GM15510 (cell line): ENCODE results near the gene RAD23A.

ENCODE experiments used
- POLR2A ChIP-seq: IDR thresholded peaks from 3 replicates; pipeline ENCODE4 v1.6.1; 2011; ENCODE audit warnings: borderline replicate concordance; ENCODE audit not compliant: insufficient read length; ENCODE audit errors: extremely low read depth

RAD23A gene

DNA sequence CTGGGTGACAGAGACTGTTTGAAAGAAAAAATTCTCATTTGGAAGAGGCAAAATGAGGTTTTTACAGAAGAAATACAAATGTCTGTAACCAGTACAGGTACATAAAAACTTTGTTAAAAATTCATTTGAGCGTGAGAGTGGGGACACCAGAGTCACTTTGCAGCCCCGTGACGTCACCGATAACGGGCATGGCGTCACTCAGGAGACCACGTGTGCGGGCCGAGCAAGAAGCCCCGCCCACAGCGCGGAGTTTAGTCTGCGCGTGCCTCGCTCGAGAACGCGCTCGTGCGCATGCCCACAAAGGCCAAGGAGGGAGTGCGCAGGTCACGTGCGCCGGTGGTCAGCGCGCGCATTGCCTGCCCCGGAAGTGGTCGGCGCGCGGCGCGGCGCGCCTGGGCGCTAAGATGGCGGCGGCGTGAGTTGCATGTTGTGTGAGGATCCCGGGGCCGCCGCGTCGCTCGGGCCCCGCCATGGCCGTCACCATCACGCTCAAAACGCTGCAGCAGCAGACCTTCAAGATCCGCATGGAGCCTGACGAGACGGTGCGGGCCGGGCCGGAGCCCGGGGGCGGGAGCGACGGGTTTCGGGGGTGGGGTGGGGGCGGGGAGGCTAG is at the start of gene RAD23A:
Gene RAD23A (plus strand): TSS at position 384 of the 613 bp plus-strand sequence. CDS start 87 bp downstream, at position 471.
- peak; percentile 96 for TF ChIP-seq POLR2A

DNA sequence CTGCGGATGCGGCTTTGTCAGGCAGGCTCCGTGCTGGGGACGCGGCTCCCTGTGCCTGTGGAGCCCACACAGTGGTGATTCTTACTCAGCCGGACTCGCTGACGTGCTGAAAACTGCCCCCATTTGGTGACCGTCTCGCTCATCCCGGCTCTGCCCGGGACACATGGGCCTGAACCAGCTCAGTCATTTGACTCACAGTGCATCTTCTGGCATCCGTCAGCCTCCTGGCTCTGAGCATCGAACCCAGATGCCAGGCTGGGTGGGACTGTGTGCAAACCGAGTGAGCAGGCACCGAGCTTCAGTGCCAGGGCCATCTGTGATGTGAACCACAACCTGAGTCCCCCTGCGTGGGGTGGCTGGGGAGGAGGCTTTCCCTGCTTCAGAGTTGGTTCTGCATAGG is 49.2 kb upstream of the RAD23A start:
- TF ChIP-seq POLR2A = no peak

DNA sequence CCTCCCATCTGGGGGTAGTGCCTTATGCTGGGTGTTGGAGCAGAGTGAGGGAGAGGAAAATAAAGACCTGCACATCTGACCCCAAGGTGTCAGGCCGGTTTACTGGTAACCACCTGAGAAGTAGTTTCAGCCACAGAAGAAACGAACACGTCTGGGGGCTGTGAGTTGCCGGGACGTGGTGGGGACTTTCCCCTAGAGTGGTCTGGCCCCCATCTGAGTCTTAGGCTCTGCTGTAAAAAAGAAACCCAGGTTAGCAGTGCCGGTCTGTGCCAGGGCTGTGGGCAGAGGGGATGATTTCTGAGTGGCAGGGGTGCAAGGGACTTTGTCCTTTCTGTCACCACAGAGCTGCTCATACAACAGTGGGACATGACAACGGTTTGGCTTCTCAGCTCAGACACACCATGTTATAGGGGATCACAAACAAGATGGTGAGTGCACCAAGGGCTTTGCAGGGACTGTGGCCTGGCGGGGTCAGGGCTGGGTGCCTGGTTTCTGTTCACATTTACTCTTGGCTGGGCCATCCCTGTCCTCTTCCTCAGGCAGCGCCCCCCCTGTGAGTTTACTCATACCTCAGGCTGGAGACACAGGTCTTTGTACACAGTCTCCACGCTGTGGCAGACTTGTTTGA is 45.7 kb upstream of the RAD23A start:
- TF ChIP-seq POLR2A = no peak

DNA sequence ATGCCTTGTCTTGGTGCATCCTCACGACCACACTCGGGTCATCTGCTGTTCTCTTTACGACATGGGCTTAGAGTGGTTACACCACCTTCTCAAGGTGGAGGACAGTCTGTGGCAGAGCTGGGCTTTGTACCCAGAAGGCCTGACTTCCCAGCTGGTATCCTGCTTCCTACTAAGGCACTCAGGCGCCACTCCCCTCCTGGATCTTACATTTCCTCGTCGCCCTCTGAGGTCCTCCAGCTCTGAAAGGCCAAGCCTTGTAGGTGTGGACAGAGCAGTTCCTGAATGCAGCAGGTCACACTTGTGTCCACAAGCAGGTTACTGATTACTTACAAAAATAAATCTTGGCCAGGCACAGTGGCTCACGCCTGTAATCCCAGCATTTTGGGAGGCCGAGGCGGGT is 38.5 kb upstream of the RAD23A start:
- TF ChIP-seq POLR2A = no peak

DNA sequence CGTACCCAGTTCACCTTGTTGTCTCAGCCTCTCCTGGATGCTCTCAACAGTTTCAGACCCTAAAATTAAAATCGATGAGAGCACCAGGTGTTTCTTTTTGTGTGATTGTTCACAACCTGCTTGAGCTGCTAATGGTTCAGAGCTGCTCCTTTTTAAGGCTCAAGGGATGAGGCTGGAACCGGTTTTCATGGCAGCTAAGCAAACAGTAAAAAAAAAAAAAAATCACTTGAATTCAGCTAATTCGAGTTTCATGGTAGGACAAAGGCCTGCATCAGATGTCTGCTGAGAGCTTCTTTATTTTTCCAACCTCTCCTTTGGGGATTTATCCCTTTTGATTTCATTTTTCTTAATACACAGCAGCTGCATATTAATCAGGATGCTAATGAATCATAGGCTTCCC is 33.1 kb upstream of the RAD23A start:
- TF ChIP-seq POLR2A = no peak

- TF ChIP-seq POLR2A = no peak
These were observed 32.6 kb upstream of the RAD23A start for GRCh38 chr19:12913011-12913561.

DNA sequence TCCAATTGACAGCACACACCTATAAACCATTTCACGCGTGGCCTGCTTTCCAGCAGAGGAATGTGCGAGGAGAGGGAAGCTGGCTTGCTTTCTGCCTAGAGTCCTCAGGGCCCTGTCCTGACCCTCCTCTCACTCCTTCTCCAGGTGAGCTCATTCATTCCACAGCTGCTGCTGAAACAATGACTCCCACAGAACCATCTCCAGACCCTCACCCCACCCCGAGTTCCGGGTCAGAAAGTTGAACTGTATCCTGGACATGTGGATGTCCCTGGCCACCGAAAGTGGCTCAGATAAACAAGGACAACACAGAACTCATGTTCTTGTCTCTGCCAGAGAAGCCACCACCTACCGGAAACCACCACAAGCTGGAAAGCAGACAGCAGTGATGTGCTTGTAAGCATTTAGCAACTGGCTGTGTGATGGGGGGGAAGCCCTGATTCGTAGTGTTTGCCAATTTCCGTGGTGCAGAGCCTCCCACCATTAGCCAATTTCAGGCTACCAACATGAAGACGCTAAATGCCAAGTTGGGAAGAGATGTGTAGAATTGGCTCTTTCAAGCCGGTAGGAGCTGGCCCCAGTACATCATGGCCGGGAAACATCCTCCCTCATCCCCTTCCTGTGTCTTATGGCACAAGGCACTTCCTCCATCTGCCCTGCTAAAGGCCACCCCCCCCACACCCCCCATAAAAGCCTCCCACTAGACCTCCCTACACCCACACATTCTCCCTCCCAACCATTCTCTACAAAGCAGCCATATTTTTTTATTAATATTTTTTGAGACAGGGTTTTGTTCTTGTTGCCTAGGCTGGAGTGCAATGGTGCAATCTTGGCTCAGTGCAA is 31.6 kb upstream of the RAD23A start:
- TF ChIP-seq POLR2A = no peak

DNA sequence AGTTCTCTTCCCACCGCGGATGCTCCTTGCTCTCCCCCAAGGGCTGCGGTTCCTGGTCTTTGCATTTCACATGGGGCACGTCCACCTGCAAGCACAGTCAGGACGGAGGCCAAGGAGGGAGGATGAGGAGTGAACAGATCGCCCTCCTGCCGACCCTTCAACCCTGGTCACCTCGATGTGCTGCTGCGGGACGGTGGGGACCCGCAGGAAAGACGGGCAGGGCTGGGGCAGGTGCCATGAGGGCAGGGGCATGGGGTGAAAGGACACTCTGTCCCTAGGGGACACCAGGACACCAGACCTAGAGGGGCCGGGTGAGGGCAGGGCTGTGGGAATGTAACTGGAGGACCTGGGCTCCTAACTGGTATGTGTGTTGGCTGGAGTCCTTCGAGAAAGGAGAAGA is 27.4 kb upstream of the RAD23A start:
- TF ChIP-seq POLR2A = no peak

DNA sequence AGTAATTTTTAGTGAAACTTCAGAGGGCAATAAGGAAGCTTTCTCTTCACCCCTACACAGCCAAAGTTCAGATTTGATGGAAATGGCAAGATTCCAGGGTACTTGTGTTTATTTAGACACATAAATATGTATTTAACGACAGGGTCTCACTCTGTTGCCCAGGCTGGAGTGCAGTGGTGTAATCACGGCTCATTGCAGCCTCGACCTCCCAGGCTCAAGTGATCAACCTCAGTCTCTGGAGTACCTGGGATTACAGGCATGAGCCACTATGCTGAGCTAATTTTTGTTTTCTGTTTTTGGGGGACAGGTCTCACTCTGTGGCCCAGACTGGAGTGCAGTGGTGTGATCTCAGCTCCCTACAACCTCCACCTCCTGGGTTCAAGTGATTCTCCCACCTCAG is 24.6 kb upstream of the RAD23A start:
- no peak for TF ChIP-seq POLR2A

DNA sequence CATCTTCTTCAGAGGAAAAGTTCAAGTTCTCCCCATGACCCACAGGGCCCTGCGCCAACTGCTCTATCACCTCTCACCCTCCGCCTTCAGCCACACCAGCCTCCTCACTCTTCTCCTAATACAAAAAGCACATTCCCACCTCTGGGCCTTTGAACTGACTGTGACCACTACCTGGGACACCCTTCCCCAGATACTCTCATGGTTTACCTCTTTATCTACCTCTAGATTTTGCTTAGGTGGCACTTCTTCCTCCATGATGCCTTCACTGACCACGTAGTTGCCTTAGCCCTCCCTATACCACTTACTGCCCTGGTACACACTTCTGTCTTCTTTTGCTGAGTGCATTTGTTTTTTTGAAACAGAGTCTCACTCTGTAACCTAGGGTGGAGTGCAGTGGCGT is 22.7 kb upstream of the RAD23A start:
- TF ChIP-seq POLR2A = no peak

- TF ChIP-seq POLR2A = no peak
These were observed 20.9 kb upstream of the RAD23A start for GRCh38 chr19:12924621-12925310.

DNA sequence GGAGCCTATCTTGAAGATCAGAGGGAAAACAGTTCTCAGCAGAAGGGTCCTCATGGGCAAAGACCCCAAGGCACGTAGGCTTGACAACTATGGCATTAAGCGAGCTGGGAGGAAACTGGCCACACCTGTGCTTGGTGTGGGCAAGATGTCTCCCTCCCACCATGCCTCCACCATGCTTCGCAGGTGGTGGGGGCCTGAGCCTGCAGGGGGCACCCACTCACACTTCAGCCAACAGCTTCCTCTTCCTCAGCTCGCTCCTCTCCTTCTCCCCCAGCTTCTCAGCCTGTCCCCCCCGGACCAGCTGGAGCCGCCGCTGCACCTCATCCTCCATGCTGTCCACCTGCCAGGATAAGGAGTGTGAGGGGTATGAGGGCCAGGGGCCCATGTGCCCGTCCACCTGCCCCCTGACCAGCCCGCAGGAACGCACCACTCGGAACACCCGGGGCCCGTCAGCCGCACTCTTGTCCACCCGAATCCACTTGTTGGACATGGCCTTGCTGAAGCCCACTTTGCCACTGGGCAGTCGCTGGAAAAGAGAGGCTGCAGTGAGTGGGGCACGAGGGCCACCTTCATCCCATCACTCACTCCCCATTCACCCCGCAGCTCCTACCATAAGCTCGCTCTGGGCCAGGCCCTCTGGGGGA is 15.5 kb upstream of the RAD23A start:
- TF ChIP-seq POLR2A = no peak

- TF ChIP-seq POLR2A = no peak
These were observed 13.0 kb upstream of the RAD23A start for GRCh38 chr19:12932392-12933286.
